CD14-positive monocyte (primary cell): ENCODE data around the gene PCSK4. TPM values are rescaled to one million over a fixed set of nuclear protein-coding genes. Genes with fewer than 3 reads are reported as not detected.

Experiments
- DNase-seq, 3 donors: peaks; one replicate each; pipeline ENCODE4 v3.0.0-alpha.2; 2011 to 2022
- H2AFZ ChIP-seq: 2 replicates; pipeline ENCODE4 v1.6.0; 2012; ENCODE audit warnings: mild to moderate bottlenecking, low read depth, low read length, inconsistent platforms; ENCODE audit not compliant: insufficient read depth, poor library complexity, severe bottlenecking
- H3K27ac ChIP-seq, 2 donors: 1 replicate in 1 of 2; 2 replicates in 1 of 2; pipeline ENCODE4 v1.5.1; 2012 to 2013; ENCODE audit warnings: low read length in 2 of 2, control low read depth in 1 of 2, inconsistent platforms in 1 of 2, low read depth in 1 of 2, mild to moderate bottlenecking in 1 of 2
- H3K27me3 ChIP-seq, 2 donors: one replicate each; pipeline versions ENCODE4 v1.6.0 to v1.6.1; 2011 to 2013; ENCODE audit warnings: low read length in 2 of 2; ENCODE audit not compliant: control insufficient read depth in 2 of 2, insufficient read depth in 2 of 2
- H3K36me3 ChIP-seq, 2 donors: replicated peaks in 1 of 2; 1 replicate in 1 of 2; 2 replicates in 1 of 2; pipeline versions ENCODE4 v1.5.1 to v1.6.1; 2012 to 2013; ENCODE audit warnings: low read length in 2 of 2, control low read depth in 1 of 2, inconsistent platforms in 1 of 2, mild to moderate bottlenecking in 1 of 2; ENCODE audit not compliant: insufficient read depth in 2 of 2, control insufficient read depth in 1 of 2
- H3K4me1 ChIP-seq, 2 donors: 1 replicate in 1 of 2; 2 replicates in 1 of 2; pipeline versions ENCODE4 v1.5.1 to v1.6.1; 2012 to 2013; ENCODE audit warnings: low read length in 2 of 2, control low read depth in 1 of 2, inconsistent platforms in 1 of 2, mild to moderate bottlenecking in 1 of 2, moderate library complexity in 1 of 2; ENCODE audit not compliant: insufficient read depth in 2 of 2, control insufficient read depth in 1 of 2
- H3K4me2 ChIP-seq: replicated peaks from 2 replicates; pipeline ENCODE3; 2012; ENCODE audit warnings: low read length, moderate library complexity, mild to moderate bottlenecking; ENCODE audit not compliant: poor library complexity, severe bottlenecking; ENCODE audit errors: extremely low read depth
- H3K4me3 ChIP-seq, 3 experiments: fragments of 200-600 bp in 1 of 3; sonication (generic) in 1 of 3; replicated peaks in 1 of 3; 1 replicate in 2 of 3; 2 replicates in 1 of 3; pipeline ENCODE4 v1.5.1; 2011 to 2013; ENCODE audit warnings: low read length in 3 of 3, mild to moderate bottlenecking in 3 of 3, control low read depth in 2 of 3, low read depth in 2 of 3, inconsistent platforms in 1 of 3, moderate library complexity in 1 of 3
- H3K79me2 ChIP-seq: 2 replicates; pipeline ENCODE4 v1.6.0; 2012; ENCODE audit warnings: mild to moderate bottlenecking, control low read depth, inconsistent platforms, low read length, moderate library complexity; ENCODE audit not compliant: insufficient read depth
- H3K9ac ChIP-seq: 2 replicates; pipeline ENCODE4 v1.6.0; 2017; ENCODE audit warnings: low read length, mild to moderate bottlenecking; ENCODE audit not compliant: insufficient read depth, poor library complexity, severe bottlenecking
- H3K9me3 ChIP-seq, 2 donors: replicated peaks in 1 of 2; 1 replicate in 1 of 2; 2 replicates in 1 of 2; pipeline versions ENCODE4 v1.5.1 to v1.6.1; 2012 to 2013; ENCODE audit warnings: low read length in 2 of 2, control low read depth in 1 of 2; ENCODE audit not compliant: control insufficient read depth in 1 of 2, insufficient read depth in 1 of 2
- H4K20me1 ChIP-seq: 2 replicates; pipeline ENCODE4 v1.6.0; 2012; ENCODE audit warnings: mild to moderate bottlenecking, low read length, control low read depth, moderate library complexity; ENCODE audit not compliant: insufficient read depth
- H3K27ac Mint-ChIP-seq, 7 donors: one replicate each; pipeline ENCODE4 v1.8.0; 2020; ENCODE audit warnings: mild to moderate bottlenecking in 7 of 7, mixed read lengths in 7 of 7, moderate library complexity in 6 of 7, inconsistent platforms in 2 of 7
- H3K27me3 Mint-ChIP-seq, 3 donors: one replicate each; pipeline ENCODE4 v1.8.0; 2021 to 2022; ENCODE audit warnings: low read depth in 3 of 3, mild to moderate bottlenecking in 3 of 3, mixed read lengths in 3 of 3, moderate library complexity in 3 of 3, inconsistent platforms in 1 of 3
- H3K36me3 Mint-ChIP-seq, 2 donors: one replicate each; pipeline ENCODE4 v1.8.0; 2020; ENCODE audit warnings: mixed read lengths in 2 of 2, inconsistent platforms in 1 of 2, mild to moderate bottlenecking in 1 of 2
- H3K4me1 Mint-ChIP-seq: one replicate; pipeline ENCODE4 v1.8.0; 2020; ENCODE audit warnings: mild to moderate bottlenecking, mixed read lengths
- H3K4me3 Mint-ChIP-seq, 2 donors: one replicate each; pipeline ENCODE4 v1.8.0; 2020; ENCODE audit warnings: mild to moderate bottlenecking in 2 of 2, mixed read lengths in 2 of 2, moderate library complexity in 1 of 2
- H3K9me3 Mint-ChIP-seq, 7 donors: one replicate each; pipeline ENCODE4 v1.8.0; 2020 to 2022; ENCODE audit warnings: mixed read lengths in 7 of 7, mild to moderate bottlenecking in 6 of 7, moderate library complexity in 6 of 7, inconsistent platforms in 2 of 7
- WGBS: methylation state at CpG from one replicate; pipeline ENCODE4 v1.1.5; 2013; ENCODE audit warnings: missing lambda C conversion rate; ENCODE audit not compliant: insufficient coverage; 5-methylcytosine and 5-hydroxymethylcytosine counted together
- intact Hi-C, 2 donors: fragments of 100-400 bp; cut with micrococcal nuclease; formaldehyde crosslinking; loops; one replicate each; pipeline versions ENCODE4 v1.15.0 to v1.15.1; 2023
- polyA plus RNA-seq, 3 donors: library from polyadenylated mRNA; depleted of rRNA in 1 of 3; unstranded in 2 of 3; stranded (reverse) in 1 of 3; fragments of 300-500 nt in 2 of 3; fragments of >200 nt in 1 of 3; fragmentation: Illumina TruSeq in 2 of 3; gene quantifications; 1 replicate in 2 of 3; 2 replicates in 1 of 3; pipeline ENCODE4 v1.2.3, GENCODE V29; 2012 to 2021
- TF ChIP-seq, protein P1 (sequence below): fragments of 200-600 bp; IDR thresholded peaks from one replicate; pipeline ENCODE4 v1.8.0; 2022; ENCODE audit warnings: antibody characterized with exemption, mild to moderate bottlenecking

The PCSK4 gene
- polyA plus RNA-seq, 3 donors, result 0.34 to 1.0 TPM; not detected in 1

DNA sequence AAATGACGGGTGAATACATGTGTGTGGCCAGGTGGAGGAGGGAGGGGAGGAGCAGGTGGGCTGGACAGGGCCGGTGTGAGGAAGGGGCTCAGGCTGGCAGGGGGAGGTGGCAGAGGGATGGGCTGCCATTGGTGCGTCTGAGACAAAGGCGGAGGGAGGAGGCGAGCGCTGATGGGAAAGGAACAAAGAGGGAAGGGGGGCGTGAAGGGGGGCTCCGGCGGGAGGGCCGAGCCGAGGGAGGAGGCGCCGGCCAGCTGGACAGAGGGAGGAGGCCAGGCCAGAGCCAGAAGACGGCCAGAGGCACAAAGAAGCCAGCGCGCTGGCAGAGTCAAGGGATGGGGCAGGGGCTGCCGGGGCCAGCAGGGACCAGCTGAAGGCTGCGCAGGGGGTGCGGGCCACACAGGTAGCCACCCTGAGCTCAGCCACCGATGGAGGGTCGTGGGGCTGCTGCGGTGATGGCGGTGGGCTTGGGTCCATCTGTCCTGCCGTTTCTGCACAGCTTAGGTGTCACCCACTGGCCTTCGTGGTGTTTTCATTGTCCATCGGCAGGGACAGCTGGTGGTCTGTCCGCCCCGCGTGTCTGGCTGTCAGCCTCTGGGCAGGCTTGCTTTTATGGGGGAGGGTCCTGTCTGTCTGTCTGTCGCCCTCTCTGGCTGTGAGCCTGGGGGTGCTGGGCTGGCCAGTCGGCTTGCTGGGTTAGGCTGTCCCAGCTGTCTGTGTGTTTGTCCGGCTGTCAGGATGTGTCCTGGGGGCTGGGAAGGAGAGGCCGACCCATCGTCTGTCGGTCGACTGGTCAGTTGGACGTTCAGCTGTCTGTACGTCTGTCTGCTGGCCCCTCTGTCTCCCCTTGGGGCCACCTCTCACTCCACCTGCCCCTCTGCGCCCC, 38.0 kb downstream of the PCSK4 start:
- Mint-ChIP-seq H3K27me3 (peaks cover 84 to 99% (median 93%) of the 10 kb centered on the region in 3 donors), H3K27ac (no peak overlapping the region), H3K9me3 (peaks cover 7 to 39% (median 21%) of the 10 kb centered on the region in 7 donors), H3K36me3 (peaks cover 5 to 12% of the 10 kb centered on the region in 2 donors), H3K4me3 (peak overlapping the region in 1 of 2 donors; percentile 55), H3K4me1 (peaks cover 11% of the 10 kb centered on the region)
- intact Hi-C loops, result no loop called here
- Histone ChIP-seq H4K20me1 (peaks cover 13% of the 10 kb centered on the region), H3K79me2 (no peaks in the 10 kb centered on the region), H3K4me1 (peaks cover 15% of the 10 kb centered on the region in 2 donors), H3K4me2 (no peak overlapping the region), H3K9ac (no peak overlapping the region), H2AFZ (no peak overlapping the region), H3K4me3 (no peak overlapping the region), H3K27ac (no peak overlapping the region), H3K27me3 (peaks cover 48 to 95% of the 10 kb centered on the region in 2 donors), H3K36me3 (no peaks in the 10 kb centered on the region), H3K9me3 (peaks cover 6 to 40% of the 10 kb centered on the region in 2 donors)
- TF ChIP-seq, protein P1, sequence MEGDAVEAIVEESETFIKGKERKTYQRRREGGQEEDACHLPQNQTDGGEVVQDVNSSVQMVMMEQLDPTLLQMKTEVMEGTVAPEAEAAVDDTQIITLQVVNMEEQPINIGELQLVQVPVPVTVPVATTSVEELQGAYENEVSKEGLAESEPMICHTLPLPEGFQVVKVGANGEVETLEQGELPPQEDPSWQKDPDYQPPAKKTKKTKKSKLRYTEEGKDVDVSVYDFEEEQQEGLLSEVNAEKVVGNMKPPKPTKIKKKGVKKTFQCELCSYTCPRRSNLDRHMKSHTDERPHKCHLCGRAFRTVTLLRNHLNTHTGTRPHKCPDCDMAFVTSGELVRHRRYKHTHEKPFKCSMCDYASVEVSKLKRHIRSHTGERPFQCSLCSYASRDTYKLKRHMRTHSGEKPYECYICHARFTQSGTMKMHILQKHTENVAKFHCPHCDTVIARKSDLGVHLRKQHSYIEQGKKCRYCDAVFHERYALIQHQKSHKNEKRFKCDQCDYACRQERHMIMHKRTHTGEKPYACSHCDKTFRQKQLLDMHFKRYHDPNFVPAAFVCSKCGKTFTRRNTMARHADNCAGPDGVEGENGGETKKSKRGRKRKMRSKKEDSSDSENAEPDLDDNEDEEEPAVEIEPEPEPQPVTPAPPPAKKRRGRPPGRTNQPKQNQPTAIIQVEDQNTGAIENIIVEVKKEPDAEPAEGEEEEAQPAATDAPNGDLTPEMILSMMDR, result no peak
- no peak for DNase-seq
- 47% methylated on average over 33 of the region's 39 CpGs for WGBS

GRCh38 chr19:1450735-1451731, 39.1 kb downstream of the PCSK4 start:
- H3K27me3 Mint-ChIP-seq, result peaks cover 81 to 98% (median 87%) of the 10 kb centered on the region in 3 donors
- H3K4me2 ChIP-seq, result no peak overlapping the region
- H3K79me2 ChIP-seq, result no peaks in the 10 kb centered on the region
- TF ChIP-seq, protein P1, result no peak
- peaks cover 45 to 95% of the 10 kb centered on the region in 2 donors for H3K27me3 ChIP-seq
- peaks cover 13% of the 10 kb centered on the region for H3K4me1 Mint-ChIP-seq
- no peak overlapping the region for H2AFZ ChIP-seq
- DNase-seq, result no peak
- H3K4me3 Mint-ChIP-seq, result peak overlapping the region in 1 of 2 donors; percentile 83
- peaks cover 6 to 33% of the 10 kb centered on the region in 2 donors for H3K9me3 ChIP-seq
- no peak overlapping the region for H3K4me3 ChIP-seq
- no peaks in the 10 kb centered on the region for H3K36me3 ChIP-seq
- H4K20me1 ChIP-seq, result peaks cover 21% of the 10 kb centered on the region
- peaks cover 5 to 12% of the 10 kb centered on the region in 2 donors for H3K36me3 Mint-ChIP-seq
- intact Hi-C loops, result no loop called here
- no peak overlapping the region for H3K9ac ChIP-seq
- H3K27ac ChIP-seq, result no peak overlapping the region
- WGBS, result 57% methylated on average over 17 of the region's 22 CpGs
- H3K4me1 ChIP-seq, result peaks cover 15 to 22% of the 10 kb centered on the region in 2 donors
- H3K9me3 Mint-ChIP-seq, result peaks cover 7 to 41% (median 22%) of the 10 kb centered on the region in 7 donors
- no peak overlapping the region for H3K27ac Mint-ChIP-seq
